Skeletal muscle cell (primary cell): ENCODE results near the gene DMKN.

Experiments
- DNase-seq: peaks from one replicate; pipeline ENCODE4 v3.0.0-alpha.2; 2010; ENCODE audit warnings: low read depth
- H3K4me3 ChIP-seq: 2 replicates; pipeline ENCODE4 v1.5.1; 2011; ENCODE audit warnings: low read depth, mild to moderate bottlenecking, control low read depth, low read length, moderate library complexity

DMKN gene

GRCh38 chr19:35449359-35450043 is 63.9 kb downstream of the DMKN start:
- H3K4me3 ChIP-seq = no peak overlapping the region
- no peak for DNase-seq

- DNase-seq = no peak
- H3K4me3 ChIP-seq = no peak within 1 kb of the TSS
Measured at GRCh38 chr19:35447606-35448469, 65.6 kb downstream of the DMKN start, which contains the start of gene FFAR2. FFAR2 (plus strand) TSS chr19:35448257; CDS start chr19:35449715, 1,458 bp downstream.
